Lung (tissue), 12 donors: ENCODE measurements around the gene ENAM. TPM values are rescaled to one million over a fixed set of nuclear protein-coding genes. Genes with fewer than 3 reads are reported as not detected.
"Not testable (repeated sequence)": the region's sequence is repeated elsewhere in the genome, so short reads cannot be mapped to it uniquely, and the experiment has no call there.

Experiments used
- ATAC-seq: fragments of 200-7000 bp; cut with Tn5 transposase; one replicate; pipeline ENCODE4 v1.9.1; 2020; ENCODE audit warnings: moderate number of reproducible peaks; ENCODE audit not compliant: insufficient read depth, low FRiP score
- DNase-seq, 3 donors: peaks; one replicate each; pipeline ENCODE4 v3.0.0-alpha.2; 2013 to 2017
- H3K27ac ChIP-seq, 2 donors: one replicate each; pipeline ENCODE4 v1.5.1; 2013; ENCODE audit warnings: mild to moderate bottlenecking in 2 of 2, moderate library complexity in 2 of 2, control low read depth in 1 of 2, inconsistent platforms in 1 of 2, low read depth in 1 of 2, low read length in 1 of 2
- H3K27me3 ChIP-seq, 3 donors: one replicate each; pipeline ENCODE4 v1.5.1; 2013; ENCODE audit warnings: low read length in 2 of 3; ENCODE audit not compliant: control insufficient read depth in 3 of 3, insufficient read depth in 3 of 3
- H3K36me3 ChIP-seq, 4 donors: one replicate each; pipeline ENCODE4 v1.5.1; 2013; ENCODE audit warnings: low read length in 4 of 4, mild to moderate bottlenecking in 1 of 4, moderate library complexity in 1 of 4; ENCODE audit not compliant: control insufficient read depth in 4 of 4, insufficient read depth in 4 of 4
- H3K4me1 ChIP-seq, 5 donors: one replicate each; pipeline ENCODE4 v1.5.1; 2013; ENCODE audit warnings: low read length in 5 of 5, mild to moderate bottlenecking in 2 of 5, moderate library complexity in 1 of 5; ENCODE audit not compliant: control insufficient read depth in 5 of 5, insufficient read depth in 5 of 5
- H3K4me3 ChIP-seq: one replicate; pipeline ENCODE4 v1.5.1; 2013; ENCODE audit warnings: mild to moderate bottlenecking, control low read depth, moderate library complexity
- H3K9ac ChIP-seq, 2 donors: one replicate each; pipeline ENCODE4 v1.5.1; 2013; ENCODE audit warnings: low read length in 2 of 2, control low read depth in 1 of 2; ENCODE audit not compliant: insufficient read depth in 1 of 2
- H3K9me3 ChIP-seq, 4 donors: one replicate each; pipeline ENCODE4 v1.5.1; 2013; ENCODE audit warnings: low read length in 3 of 4, mild to moderate bottlenecking in 1 of 4, moderate library complexity in 1 of 4; ENCODE audit not compliant: control insufficient read depth in 4 of 4, insufficient read depth in 3 of 4
- CTCF ChIP-seq: IDR thresholded peaks from 2 replicates; pipeline ENCODE4 v1.5.1; 2012; ENCODE audit warnings: mild to moderate bottlenecking; ENCODE audit errors: control extremely low read depth, extremely low read depth
- WGBS, 2 donors: extraction: QIAGEN DNeasy Blood & Tissue Kit; methylation state at CpG; one replicate each; pipeline ENCODE4 v1.1.7; 2013; 5-methylcytosine and 5-hydroxymethylcytosine counted together
- polyA plus RNA-seq, 2 donors: library from polyadenylated mRNA; stranded (reverse); fragments of 200-250 nt; gene quantifications; one replicate each; pipeline ENCODE4 v1.2.1, GENCODE V29; 2013
- total RNA-seq, 2 donors: library from RNA; depleted of rRNA in 1 of 2; stranded (reverse); fragments of >200 nt in 1 of 2; gene quantifications; one replicate each; pipeline ENCODE4 v1.2.1, GENCODE V29; 2014 to 2021
- donor health status: control.
- donor health status: control.
- donor health status: Bipolar disorder and iron deficiency.
- donor health status: healthy.
- donor health status: DM: yes; HTN: yes; CAD: no.

Gene ENAM
- total and polyA plus RNA-seq, 4 donors: 0.06 to 0.28 (median 0.09) TPM

DNA sequence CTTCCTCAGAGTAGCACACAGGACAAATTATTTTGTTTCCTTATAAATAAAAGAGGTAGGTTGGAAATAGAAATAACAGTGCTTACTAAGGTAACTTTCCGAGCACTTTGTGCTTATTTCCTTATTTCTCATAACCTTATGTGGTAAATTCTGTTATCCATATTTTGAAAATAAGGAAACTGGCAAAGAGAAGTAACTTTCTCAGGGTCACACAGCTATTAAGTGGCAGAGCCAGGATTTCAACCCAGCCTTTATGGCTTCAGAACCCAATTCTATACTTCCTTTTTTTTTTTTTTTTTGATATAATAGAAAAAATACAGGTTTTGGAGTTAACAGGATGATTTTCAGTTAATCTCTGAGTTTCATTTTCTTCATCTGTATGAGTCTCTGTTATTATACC, 63.1 kb downstream of the ENAM start:
- no peak overlapping the region for H3K27ac ChIP-seq

DNA sequence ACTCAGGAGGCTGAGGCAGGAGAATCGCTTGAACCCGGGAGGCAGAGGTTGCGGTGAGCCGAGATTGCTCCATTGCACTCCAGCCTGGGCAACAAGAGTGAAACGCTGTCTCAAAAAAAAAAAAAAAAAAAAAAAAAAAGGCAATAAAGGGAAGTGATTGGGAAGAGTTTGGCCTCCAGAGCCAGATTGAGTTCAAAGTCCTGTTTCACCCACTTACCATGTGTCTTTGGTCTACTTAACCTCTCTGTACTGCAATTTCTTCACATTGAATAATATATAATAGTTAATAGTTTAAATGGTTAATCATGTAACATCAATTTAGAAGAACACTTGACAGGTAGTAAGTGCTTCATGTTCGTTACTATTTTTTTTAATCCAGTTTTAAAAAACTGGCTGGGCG, 66.1 kb downstream of the ENAM start:
- H3K4me1 ChIP-seq: peaks cover 3 to 14% (median 6%) of the 10 kb centered on the region in 5 donors
- H3K36me3 ChIP-seq, H3K9me3 ChIP-seq, H3K27ac ChIP-seq, ATAC-seq, DNase-seq, H3K4me3 ChIP-seq, H3K27me3 ChIP-seq, H3K9ac ChIP-seq: not testable (repeated sequence)
- WGBS, 2 donors: 90 to 95% methylated on average over 7 of the region's 7 CpGs

More for the DNA sequence above, 63.1 kb downstream of the ENAM start:
- ATAC-seq: no peak
- Histone ChIP-seq H3K36me3 (peaks cover 0 to 8% (median 3%) of the 10 kb centered on the region in 4 donors), H3K27me3 (no peaks in the 10 kb centered on the region), H3K4me3 (no peak overlapping the region), H3K9me3 (no peaks in the 10 kb centered on the region), H3K9ac (no peak overlapping the region), H3K4me1 (peaks cover 5 to 22% (median 14%) of the 10 kb centered on the region in 5 donors)
- no peak for TF ChIP-seq CTCF
- WGBS, 2 donors: 26 to 65% methylated on average over 1 of the region's 1 CpG
- no peak for DNase-seq

Other genes starting within 250 kb of the ENAM start
- gene SMR3B, start 245.6 kb upstream of the ENAM start, total RNA-seq: not detected
- not detected for gene SMR3B, start 245.6 kb upstream of the ENAM start, polyA plus RNA-seq
- gene OPRPN, start 230.8 kb upstream of the ENAM start, total RNA-seq: not detected
- gene OPRPN, start 230.8 kb upstream of the ENAM start, polyA plus RNA-seq: not detected
- gene MUC7, start 156.5 kb upstream of the ENAM start, total RNA-seq: not detected
- gene MUC7, start 156.5 kb upstream of the ENAM start, polyA plus RNA-seq: not detected
- under 1 TPM in 1 of 2 donors, not detected in 1; 0.51 TPM for gene AMTN, start 110.2 kb upstream of the ENAM start, total RNA-seq
- not detected for gene AMTN, start 110.2 kb upstream of the ENAM start, polyA plus RNA-seq
- not detected for gene AMBN, start 36.5 kb upstream of the ENAM start, total RNA-seq
- gene AMBN, start 36.5 kb upstream of the ENAM start, polyA plus RNA-seq: not detected
- gene JCHAIN, start 37.8 kb downstream of the ENAM start, total RNA-seq: 100 to 1,000 TPM; 131 to 276 TPM
- gene JCHAIN, start 37.8 kb downstream of the ENAM start, polyA plus RNA-seq: 10 to 100 TPM; 18.3 to 91.8 TPM
- 10 to 100 TPM; 20.1 to 25.8 TPM for gene UTP3, start 59.8 kb downstream of the ENAM start, total RNA-seq
- 10 to 100 TPM; 30.5 to 32.0 TPM for gene UTP3, start 59.8 kb downstream of the ENAM start, polyA plus RNA-seq
- 100 to 1,000 TPM in 1 of 2 donors, 10 to 100 TPM in 1; 61.5 to 122 TPM for gene RUFY3, start 93.2 kb downstream of the ENAM start, total RNA-seq
- gene RUFY3, start 93.2 kb downstream of the ENAM start, polyA plus RNA-seq: 10 to 100 TPM; 17.2 to 25.0 TPM
- 10 to 100 TPM; 50.3 to 64.6 TPM for gene GRSF1, start 211.1 kb downstream of the ENAM start, total RNA-seq
- 10 to 100 TPM; 28.5 to 44.7 TPM for gene GRSF1, start 211.1 kb downstream of the ENAM start, polyA plus RNA-seq